B cell (primary cell): ENCODE results near the gene MICU1. TPM values are rescaled to one million over a fixed set of nuclear protein-coding genes. Genes with fewer than 3 reads are reported as not detected.

Source experiments
- ATAC-seq: fragments of 200-7000 bp; cut with Tn5 transposase; one replicate; pipeline ENCODE4 v1.10.0; 2021; ENCODE audit warnings: low read depth, mild to moderate bottlenecking, moderate number of reproducible peaks, moderate library complexity
- CTCF ChIA-PET: fragments of 350-600 bp; sonication (Branson Sonifier 250); formaldehyde crosslinking; loops from one replicate; lab custom pipeline; 2021; ENCODE audit warnings: antibody characterized with exemption, inconsistent platforms; lab: Charles Lee
- POLR2A ChIA-PET: fragments of 350-600 bp; sonication (Branson Sonifier 250); formaldehyde crosslinking; loops from one replicate; lab custom pipeline; 2021; ENCODE audit warnings: antibody characterized with exemption; lab: Charles Lee
- DNase-seq: peaks from one replicate; pipeline ENCODE4 v3.0.0; 2013
- H2AFZ ChIP-seq: 2 replicates; pipeline ENCODE4 v1.6.1; 2012; ENCODE audit warnings: mild to moderate bottlenecking, low read depth, low read length; ENCODE audit not compliant: insufficient read depth, poor library complexity, severe bottlenecking
- H3K27ac ChIP-seq, 2 donors: 1 replicate in 1 of 2; 2 replicates in 1 of 2; pipeline ENCODE4 v1.5.1; 2012 to 2013; ENCODE audit warnings: low read length in 2 of 2, mild to moderate bottlenecking in 2 of 2, moderate library complexity in 1 of 2
- H3K27me3 ChIP-seq, 4 experiments: fragments of 200-600 bp in 1 of 4; sonication (generic) in 1 of 4; replicated peaks in 1 of 4; 1 replicate in 2 of 4; 2 replicates in 2 of 4; pipeline versions ENCODE4 v1.6.1 to v1.7.0; 2013 to 2016; ENCODE audit warnings: low read length in 3 of 4, mild to moderate bottlenecking in 2 of 4, mixed read lengths in 1 of 4, moderate library complexity in 1 of 4; ENCODE audit not compliant: insufficient read depth in 4 of 4, control insufficient read depth in 3 of 4; ENCODE audit errors: control extremely low read depth in 1 of 4
- H3K36me3 ChIP-seq, 2 experiments: replicated peaks in 1 of 2; 1 replicate in 1 of 2; 2 replicates in 1 of 2; pipeline versions ENCODE4 v1.6.1 to v1.7.1; 2013; ENCODE audit warnings: low read length in 1 of 2; ENCODE audit not compliant: insufficient read depth in 2 of 2, control insufficient read depth in 1 of 2; ENCODE audit errors: control extremely low read depth in 1 of 2, extremely low read depth in 1 of 2
- H3K4me1 ChIP-seq, 2 donors: fragments of 200-600 bp in 1 of 2; sonication (generic) in 1 of 2; 1 replicate in 1 of 2; 2 replicates in 1 of 2; pipeline versions ENCODE4 v1.5.1 to v1.6.1; 2013 to 2017; ENCODE audit warnings: low read length in 2 of 2; ENCODE audit not compliant: control insufficient read depth in 2 of 2, insufficient read depth in 2 of 2
- H3K4me2 ChIP-seq: replicated peaks from 2 replicates; pipeline ENCODE3; 2012; ENCODE audit warnings: mild to moderate bottlenecking, low read depth, low read length; ENCODE audit not compliant: poor library complexity, severe bottlenecking
- H3K4me3 ChIP-seq, 5 experiments: fragments of 200-600 bp in 1 of 5; sonication (generic) in 1 of 5; 1 replicate in 3 of 5; 2 replicates in 2 of 5; pipeline versions ENCODE4 v1.5.1 to v1.7.0; 2011 to 2016; ENCODE audit warnings: low read length in 4 of 5, mild to moderate bottlenecking in 4 of 5, low read depth in 2 of 5, control low read depth in 1 of 5, moderate library complexity in 1 of 5; ENCODE audit not compliant: insufficient read depth in 1 of 5; ENCODE audit errors: control extremely low read depth in 1 of 5, extremely low read depth in 1 of 5
- H3K79me2 ChIP-seq: fragments of 200-600 bp; sonication (generic); one replicate; pipeline ENCODE4 v1.6.0; 2016; ENCODE audit warnings: low read length; ENCODE audit not compliant: control insufficient read depth, insufficient read depth
- H3K9ac ChIP-seq: fragments of 200-600 bp; sonication (generic); 2 replicates; pipeline ENCODE4 v1.6.1; 2017; ENCODE audit warnings: mild to moderate bottlenecking, low read length, moderate library complexity
- H3K9me3 ChIP-seq, 3 donors: one replicate each; pipeline versions ENCODE4 v1.6.1 to v1.7.1; 2013; ENCODE audit warnings: low read length in 2 of 3; ENCODE audit not compliant: control insufficient read depth in 2 of 3, insufficient read depth in 1 of 3; ENCODE audit errors: control extremely low read depth in 1 of 3
- H4K20me1 ChIP-seq: 2 replicates; pipeline ENCODE4 v1.6.0; 2012; ENCODE audit warnings: mild to moderate bottlenecking, low read length; ENCODE audit not compliant: insufficient read depth, control insufficient read depth, poor library complexity, severe bottlenecking
- H3K27ac Mint-ChIP-seq: one replicate; pipeline ENCODE4 v1.8.0; 2021; ENCODE audit warnings: mixed read lengths
- H3K27me3 Mint-ChIP-seq: one replicate; pipeline ENCODE4 v1.8.0; 2021; ENCODE audit warnings: mixed read lengths
- H3K4me1 Mint-ChIP-seq: one replicate; pipeline ENCODE4 v1.8.0; 2021; ENCODE audit warnings: mixed read lengths
- H3K4me3 Mint-ChIP-seq: one replicate; pipeline ENCODE4 v1.8.0; 2021; ENCODE audit warnings: mixed read lengths
- H3K9me3 Mint-ChIP-seq: one replicate; pipeline ENCODE4 v1.8.0; 2022; ENCODE audit warnings: mixed read lengths; ENCODE audit not compliant: insufficient read depth
- CTCF ChIP-seq: fragments of 200-600 bp; IDR thresholded peaks from one replicate; pipeline ENCODE4 v1.8.0; 2022; ENCODE audit warnings: antibody characterized with exemption, mild to moderate bottlenecking
- EZH2 ChIP-seq: IDR thresholded peaks from 2 replicates; pipeline ENCODE4 v1.6.1; 2012; ENCODE audit warnings: borderline replicate concordance, low read depth, mild to moderate bottlenecking, moderate library complexity, low read length; ENCODE audit not compliant: insufficient read depth, poor library complexity, severe bottlenecking
- WGBS: methylation state at CpG from one replicate; pipeline ENCODE4 v1.1.5; 2013; ENCODE audit warnings: missing lambda C conversion rate; ENCODE audit not compliant: insufficient coverage; 5-methylcytosine and 5-hydroxymethylcytosine counted together
- intact Hi-C: fragments of 100-400 bp; cut with micrococcal nuclease; formaldehyde crosslinking; loops from one replicate; pipeline ENCODE4 v1.10.0; 2022
- polyA plus RNA-seq: library from polyadenylated mRNA; depleted of rRNA; stranded (reverse); fragments of >200 nt; gene quantifications from 2 replicates; pipeline ENCODE4 v1.2.3, GENCODE V29; 2012
- total RNA-seq, 2 donors: library from RNA; stranded (reverse); fragments of 120-200 nt in 1 of 2; gene quantifications; 1 replicate in 1 of 2; 2 replicates in 1 of 2; pipeline versions ENCODE4 v1.2.3 to v1.2.4, GENCODE V29; 2013 to 2022

Gene MICU1
- total and polyA plus RNA-seq, 2 donors (not counting 1 experiment from before 2014, with no cell fraction given) = 12.0 to 34.7 TPM

- no peak for DNase-seq
- Histone ChIP-seq H3K4me2 (no peak overlapping the region), H3K9ac (no peak overlapping the region), H3K79me2 (no peaks in the 10 kb centered on the region), H3K9me3 (peaks cover 0 to 4% (median 4%) of the 10 kb centered on the region in 3 donors), H2AFZ (no peak overlapping the region), H3K27ac (no peak overlapping the region), H3K4me1 (no peaks in the 10 kb centered on the region), H3K27me3 (no peaks in the 10 kb centered on the region), H4K20me1 (no peaks in the 10 kb centered on the region), H3K36me3 (peaks cover 7 to 15% of the 10 kb centered on the region in 2 experiments), H3K4me3 (no peak overlapping the region)
- CTCF ChIA-PET = interaction anchor here (0.7 kb wide), 1 partner anchor 1333 kb away, joined by 3 read pairs; no protein-coding TSS in a partner anchor
- no peak overlapping the region for H3K27ac Mint-ChIP-seq
- H3K4me1 Mint-ChIP-seq = no peaks in the 10 kb centered on the region
- no peaks in the 10 kb centered on the region for H3K27me3 Mint-ChIP-seq
- WGBS = no CpG with 5 or more reads among the region's 1 CpG
- no peak for ATAC-seq
- no peak overlapping the region for H3K4me3 Mint-ChIP-seq
- intact Hi-C loops = no loop called here
- POLR2A ChIA-PET = no interaction called here
- peaks cover 2% of the 10 kb centered on the region for H3K9me3 Mint-ChIP-seq
- no peak for TF ChIP-seq EZH2
- no peak for TF ChIP-seq CTCF
Observed at GRCh38 chr10:72417971-72418370, 207.9 kb downstream of the MICU1 start.

GRCh38 chr10:72416661-72417060 is 209.2 kb downstream of the MICU1 start:
- H3K27me3 ChIP-seq = no peaks in the 10 kb centered on the region
- intact Hi-C loops = no loop called here
- H3K9ac ChIP-seq = no peak overlapping the region
- no peak overlapping the region for H3K27ac Mint-ChIP-seq
- TF ChIP-seq CTCF (no peak), EZH2 (no peak)
- H3K4me3 ChIP-seq = no peak overlapping the region
- no peaks in the 10 kb centered on the region for H3K4me1 ChIP-seq
- H2AFZ ChIP-seq = no peak overlapping the region
- ChIA-PET POLR2A (no interaction called here), CTCF (interaction anchor here (0.6 to 1.2 kb wide), 2 partner anchors 9 to 1033 kb away, joined by 3 read pairs; no protein-coding TSS in a partner anchor)
- no peak overlapping the region for H3K27ac ChIP-seq
- no peak overlapping the region for H3K4me3 Mint-ChIP-seq
- WGBS = 92% methylated on average over 2 of the region's 4 CpGs
- no peak for ATAC-seq
- H3K9me3 ChIP-seq = peaks cover 0 to 4% (median 4%) of the 10 kb centered on the region in 3 donors
- H4K20me1 ChIP-seq = no peaks in the 10 kb centered on the region
- H3K4me1 Mint-ChIP-seq = no peaks in the 10 kb centered on the region
- H3K36me3 ChIP-seq = peaks cover 3 to 7% of the 10 kb centered on the region in 2 experiments
- H3K79me2 ChIP-seq = no peaks in the 10 kb centered on the region
- DNase-seq = no peak
- H3K27me3 Mint-ChIP-seq = no peaks in the 10 kb centered on the region
- peaks cover 2% of the 10 kb centered on the region for H3K9me3 Mint-ChIP-seq
- no peak overlapping the region for H3K4me2 ChIP-seq
